Measurements from ENCODE around the gene SV2B.

The SV2B gene

DNA sequence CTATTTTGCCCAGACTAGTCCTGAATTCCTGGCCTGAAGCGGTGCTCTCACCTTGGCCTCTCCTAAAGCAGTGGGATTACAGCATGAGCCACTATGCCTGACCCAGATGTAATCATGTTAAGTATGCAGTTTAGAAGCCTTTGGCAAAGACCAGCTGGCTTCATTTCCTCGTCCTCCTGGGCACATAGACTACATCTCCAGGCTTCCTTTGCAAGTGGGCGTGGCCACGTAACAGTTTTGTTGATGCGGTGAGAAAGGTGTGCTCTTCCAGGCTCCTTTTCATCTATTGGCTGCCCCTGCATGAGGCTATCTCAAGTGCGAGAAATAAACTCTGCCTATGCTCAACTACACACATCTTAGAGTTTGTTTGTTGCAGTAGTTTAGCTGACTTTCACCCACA, 13.0 kb downstream of the SV2B start:
- POLR2A ChIA-PET: no interaction called here
- TF ChIP-seq ZNF658 (tag by site-specific recombination; IDR thresholded peaks at IDR 0.05) (no peak), OSR2 (tag by site-specific recombination; IDR thresholded peaks at IDR 0.05) (no peak), GFI1B (tag by site-specific recombination; IDR thresholded peaks at IDR 0.05) (no peak), OVOL3 (tag by site-specific recombination; IDR thresholded peaks at IDR 0.05) (no peak), ZNF37A (tag by site-specific recombination; IDR thresholded peaks at IDR 0.05) (no peak), ZBTB17 (tag by site-specific recombination; IDR thresholded peaks at IDR 0.05) (no peak)
- TF ChIP-seq, protein P1, sequence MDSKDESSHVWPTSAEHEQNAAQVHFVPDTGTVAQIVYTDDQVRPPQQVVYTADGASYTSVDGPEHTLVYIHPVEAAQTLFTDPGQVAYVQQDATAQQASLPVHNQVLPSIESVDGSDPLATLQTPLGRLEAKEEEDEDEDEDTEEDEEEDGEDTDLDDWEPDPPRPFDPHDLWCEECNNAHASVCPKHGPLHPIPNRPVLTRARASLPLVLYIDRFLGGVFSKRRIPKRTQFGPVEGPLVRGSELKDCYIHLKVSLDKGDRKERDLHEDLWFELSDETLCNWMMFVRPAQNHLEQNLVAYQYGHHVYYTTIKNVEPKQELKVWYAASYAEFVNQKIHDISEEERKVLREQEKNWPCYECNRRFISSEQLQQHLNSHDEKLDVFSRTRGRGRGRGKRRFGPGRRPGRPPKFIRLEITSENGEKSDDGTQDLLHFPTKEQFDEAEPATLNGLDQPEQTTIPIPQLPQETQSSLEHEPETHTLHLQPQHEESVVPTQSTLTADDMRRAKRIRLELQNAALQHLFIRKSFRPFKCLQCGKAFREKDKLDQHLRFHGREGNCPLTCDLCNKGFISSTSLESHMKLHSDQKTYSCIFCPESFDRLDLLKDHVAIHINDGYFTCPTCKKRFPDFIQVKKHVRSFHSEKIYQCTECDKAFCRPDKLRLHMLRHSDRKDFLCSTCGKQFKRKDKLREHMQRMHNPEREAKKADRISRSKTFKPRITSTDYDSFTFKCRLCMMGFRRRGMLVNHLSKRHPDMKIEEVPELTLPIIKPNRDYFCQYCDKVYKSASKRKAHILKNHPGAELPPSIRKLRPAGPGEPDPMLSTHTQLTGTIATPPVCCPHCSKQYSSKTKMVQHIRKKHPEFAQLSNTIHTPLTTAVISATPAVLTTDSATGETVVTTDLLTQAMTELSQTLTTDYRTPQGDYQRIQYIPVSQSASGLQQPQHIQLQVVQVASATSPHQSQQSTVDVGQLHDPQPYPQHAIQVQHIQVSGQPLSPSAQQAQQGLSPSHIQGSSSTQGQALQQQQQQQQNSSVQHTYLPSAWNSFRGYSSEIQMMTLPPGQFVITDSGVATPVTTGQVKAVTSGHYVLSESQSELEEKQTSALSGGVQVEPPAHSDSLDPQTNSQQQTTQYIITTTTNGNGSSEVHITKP (tag by site-specific recombination; IDR thresholded peaks at IDR 0.05): no peak
- TF ChIP-seq, protein P2, sequence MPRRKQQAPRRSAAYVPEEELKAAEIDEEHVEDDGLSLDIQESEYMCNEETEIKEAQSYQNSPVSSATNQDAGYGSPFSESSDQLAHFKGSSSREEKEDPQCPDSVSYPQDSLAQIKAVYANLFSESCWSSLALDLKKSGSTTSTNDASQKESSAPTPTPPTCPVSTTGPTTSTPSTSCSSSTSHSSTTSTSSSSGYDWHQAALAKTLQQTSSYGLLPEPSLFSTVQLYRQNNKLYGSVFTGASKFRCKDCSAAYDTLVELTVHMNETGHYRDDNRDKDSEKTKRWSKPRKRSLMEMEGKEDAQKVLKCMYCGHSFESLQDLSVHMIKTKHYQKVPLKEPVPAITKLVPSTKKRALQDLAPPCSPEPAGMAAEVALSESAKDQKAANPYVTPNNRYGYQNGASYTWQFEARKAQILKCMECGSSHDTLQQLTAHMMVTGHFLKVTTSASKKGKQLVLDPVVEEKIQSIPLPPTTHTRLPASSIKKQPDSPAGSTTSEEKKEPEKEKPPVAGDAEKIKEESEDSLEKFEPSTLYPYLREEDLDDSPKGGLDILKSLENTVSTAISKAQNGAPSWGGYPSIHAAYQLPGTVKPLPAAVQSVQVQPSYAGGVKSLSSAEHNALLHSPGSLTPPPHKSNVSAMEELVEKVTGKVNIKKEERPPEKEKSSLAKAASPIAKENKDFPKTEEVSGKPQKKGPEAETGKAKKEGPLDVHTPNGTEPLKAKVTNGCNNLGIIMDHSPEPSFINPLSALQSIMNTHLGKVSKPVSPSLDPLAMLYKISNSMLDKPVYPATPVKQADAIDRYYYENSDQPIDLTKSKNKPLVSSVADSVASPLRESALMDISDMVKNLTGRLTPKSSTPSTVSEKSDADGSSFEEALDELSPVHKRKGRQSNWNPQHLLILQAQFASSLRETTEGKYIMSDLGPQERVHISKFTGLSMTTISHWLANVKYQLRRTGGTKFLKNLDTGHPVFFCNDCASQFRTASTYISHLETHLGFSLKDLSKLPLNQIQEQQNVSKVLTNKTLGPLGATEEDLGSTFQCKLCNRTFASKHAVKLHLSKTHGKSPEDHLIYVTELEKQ (tag by site-specific recombination; IDR thresholded peaks at IDR 0.05; ENCODE audit: borderline replicate concordance): no peak
- CTCF ChIA-PET: no interaction called here
- H3K27ac ChIP-seq (ENCODE audit: extremely low read depth, low read depth, low read length): no peak overlapping the region
- peaks cover 2% of the 10 kb centered on the region; the same call in 1 of the 2 replicates for H3K9me3 ChIP-seq (ENCODE audit: control insufficient read depth, insufficient read depth, low read depth, low read length)
- no peak overlapping the region for H3K4me3 ChIP-seq (ENCODE audit: low read depth, low read length)
- H3K4me1 ChIP-seq (ENCODE audit: control insufficient read depth, insufficient read depth, low read length): no peaks in the 10 kb centered on the region
- no peaks in the 10 kb centered on the region for H3K36me3 ChIP-seq (ENCODE audit: control insufficient read depth in 2 of 2, insufficient read depth in 1 of 2, low read length in 2 of 2)

DNA sequence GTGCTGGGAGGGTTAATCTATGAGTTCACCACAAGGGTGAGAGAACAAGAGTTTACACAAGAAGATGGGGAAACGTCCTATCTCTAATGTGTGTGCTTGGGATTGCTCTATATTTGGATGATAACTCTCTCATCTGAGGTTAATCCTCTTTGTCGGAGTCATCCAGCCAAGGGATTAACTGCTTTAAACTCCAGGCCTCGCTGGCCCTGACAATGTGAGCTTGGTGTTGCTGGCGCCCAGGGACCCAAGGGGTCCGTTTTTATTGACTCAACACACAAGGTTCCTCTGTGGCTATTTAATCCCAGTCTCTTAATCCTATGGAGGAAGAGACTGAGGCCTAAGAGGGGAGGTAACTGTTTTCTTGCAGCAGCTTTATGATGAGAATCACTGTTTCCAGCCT, 14.2 kb downstream of the SV2B start:
- Histone ChIP-seq H3K36me3 (ENCODE audit: control insufficient read depth in 2 of 2, insufficient read depth in 1 of 2, low read length in 2 of 2) (no peaks in the 10 kb centered on the region), H3K4me3 (ENCODE audit: low read depth, low read length) (no peak overlapping the region), H3K4me1 (ENCODE audit: control insufficient read depth, insufficient read depth, low read length) (no peaks in the 10 kb centered on the region), H3K27ac (ENCODE audit: extremely low read depth, low read depth, low read length) (no peak overlapping the region), H3K9me3 (ENCODE audit: control insufficient read depth, insufficient read depth, low read depth, low read length) (peaks cover 2% of the 10 kb centered on the region; the same call in 1 of the 2 replicates)
- POLR2A ChIA-PET: no interaction called here
- CTCF ChIA-PET: interaction anchor here (0.7 kb wide), 1 partner anchor 20 kb away, joined by 4 read pairs; no protein-coding TSS in a partner anchor
- TF ChIP-seq, protein P3, sequence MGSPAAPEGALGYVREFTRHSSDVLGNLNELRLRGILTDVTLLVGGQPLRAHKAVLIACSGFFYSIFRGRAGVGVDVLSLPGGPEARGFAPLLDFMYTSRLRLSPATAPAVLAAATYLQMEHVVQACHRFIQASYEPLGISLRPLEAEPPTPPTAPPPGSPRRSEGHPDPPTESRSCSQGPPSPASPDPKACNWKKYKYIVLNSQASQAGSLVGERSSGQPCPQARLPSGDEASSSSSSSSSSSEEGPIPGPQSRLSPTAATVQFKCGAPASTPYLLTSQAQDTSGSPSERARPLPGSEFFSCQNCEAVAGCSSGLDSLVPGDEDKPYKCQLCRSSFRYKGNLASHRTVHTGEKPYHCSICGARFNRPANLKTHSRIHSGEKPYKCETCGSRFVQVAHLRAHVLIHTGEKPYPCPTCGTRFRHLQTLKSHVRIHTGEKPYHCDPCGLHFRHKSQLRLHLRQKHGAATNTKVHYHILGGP (tag by site-specific recombination; IDR thresholded peaks at IDR 0.05): no peak
- TF ChIP-seq, protein P4, sequence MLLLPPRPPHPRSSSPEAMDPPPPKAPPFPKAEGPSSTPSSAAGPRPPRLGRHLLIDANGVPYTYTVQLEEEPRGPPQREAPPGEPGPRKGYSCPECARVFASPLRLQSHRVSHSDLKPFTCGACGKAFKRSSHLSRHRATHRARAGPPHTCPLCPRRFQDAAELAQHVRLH (tag by site-specific recombination; IDR thresholded peaks at IDR 0.05): no peak
- TF ChIP-seq ZNF561 (tag by site-specific recombination; IDR thresholded peaks at IDR 0.05; ENCODE audit: borderline replicate concordance): no peak
- no peak for TF ChIP-seq ZBTB20 (tag by site-specific recombination; IDR thresholded peaks at IDR 0.05)
- TF ChIP-seq, protein P5, sequence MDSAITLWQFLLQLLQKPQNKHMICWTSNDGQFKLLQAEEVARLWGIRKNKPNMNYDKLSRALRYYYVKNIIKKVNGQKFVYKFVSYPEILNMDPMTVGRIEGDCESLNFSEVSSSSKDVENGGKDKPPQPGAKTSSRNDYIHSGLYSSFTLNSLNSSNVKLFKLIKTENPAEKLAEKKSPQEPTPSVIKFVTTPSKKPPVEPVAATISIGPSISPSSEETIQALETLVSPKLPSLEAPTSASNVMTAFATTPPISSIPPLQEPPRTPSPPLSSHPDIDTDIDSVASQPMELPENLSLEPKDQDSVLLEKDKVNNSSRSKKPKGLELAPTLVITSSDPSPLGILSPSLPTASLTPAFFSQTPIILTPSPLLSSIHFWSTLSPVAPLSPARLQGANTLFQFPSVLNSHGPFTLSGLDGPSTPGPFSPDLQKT (IDR thresholded peaks at IDR 0.05; ENCODE audit: borderline replicate concordance, low read depth, low read length): no peak
- TF ChIP-seq ZNF629 (tag by site-specific recombination; IDR thresholded peaks at IDR 0.05): no peak
- no peak for TF ChIP-seq SP3 (tag by site-specific recombination; IDR thresholded peaks at IDR 0.05)
- TF ChIP-seq, protein P6, sequence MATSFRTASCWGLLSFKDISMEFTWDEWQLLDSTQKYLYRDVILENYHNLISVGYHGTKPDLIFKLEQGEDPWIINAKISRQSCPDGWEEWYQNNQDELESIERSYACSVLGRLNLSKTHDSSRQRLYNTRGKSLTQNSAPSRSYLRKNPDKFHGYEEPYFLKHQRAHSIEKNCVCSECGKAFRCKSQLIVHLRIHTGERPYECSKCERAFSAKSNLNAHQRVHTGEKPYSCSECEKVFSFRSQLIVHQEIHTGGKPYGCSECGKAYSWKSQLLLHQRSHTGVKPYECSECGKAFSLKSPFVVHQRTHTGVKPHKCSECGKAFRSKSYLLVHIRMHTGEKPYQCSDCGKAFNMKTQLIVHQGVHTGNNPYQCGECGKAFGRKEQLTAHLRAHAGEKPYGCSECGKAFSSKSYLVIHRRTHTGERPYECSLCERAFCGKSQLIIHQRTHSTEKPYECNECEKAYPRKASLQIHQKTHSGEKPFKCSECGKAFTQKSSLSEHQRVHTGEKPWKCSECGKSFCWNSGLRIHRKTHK (tag by site-specific recombination; IDR thresholded peaks at IDR 0.05): no peak
- TF ChIP-seq OSR2 (tag by site-specific recombination; IDR thresholded peaks at IDR 0.05): no peak
- TF ChIP-seq SETDB1 (IDR thresholded peaks at IDR 0.05; ENCODE audit: insufficient read length, low read length): no peak
- no peak for TF ChIP-seq ZNF391 (tag by site-specific recombination; IDR thresholded peaks at IDR 0.05; ENCODE audit: borderline replicate concordance, low read depth)
- no peak for TF ChIP-seq HOXC10 (CRISPR knock-in tag; IDR thresholded peaks at IDR 0.05)
